C4-2B (cell line): ENCODE measurements around the gene SETD4.

Experiments used
- H3K27ac ChIP-seq: fragments of 450-650 bp; 2 replicates; pipeline ENCODE4 v1.5.1; 2017
- ZFX ChIP-seq: fragments of 450-650 bp; IDR thresholded peaks from 2 replicates; pipeline ENCODE4 v1.6.1; 2017
- TF ChIP-seq, protein P1 (sequence below): fragments of 450-650 bp; conservative IDR thresholded peaks from 2 replicates; pipeline ENCODE4 v1.5.1; 2017; ENCODE audit warnings: mild to moderate bottlenecking

SETD4 gene

DNA sequence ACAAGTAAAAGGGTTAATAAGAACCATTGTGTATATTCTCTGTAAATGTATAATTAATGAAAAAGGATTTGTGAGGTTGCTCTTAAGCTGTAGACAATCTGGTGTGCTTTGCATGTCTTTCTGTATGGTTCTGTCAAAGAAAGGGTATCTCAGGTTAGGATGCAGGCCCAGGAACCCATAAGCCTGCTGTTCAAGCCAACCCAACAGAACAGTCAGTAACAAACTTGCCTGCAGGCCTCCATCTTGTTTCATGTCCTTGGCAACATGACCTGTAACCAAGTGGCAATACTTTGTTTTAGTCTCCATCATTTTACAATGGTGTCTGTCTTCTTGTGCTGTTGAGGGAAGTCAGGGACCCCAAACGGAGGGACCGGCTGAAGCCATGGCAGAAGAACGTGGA lies 38.7 kb upstream of the SETD4 start:
- no peak overlapping the region for H3K27ac ChIP-seq
- TF ChIP-seq, protein P1, sequence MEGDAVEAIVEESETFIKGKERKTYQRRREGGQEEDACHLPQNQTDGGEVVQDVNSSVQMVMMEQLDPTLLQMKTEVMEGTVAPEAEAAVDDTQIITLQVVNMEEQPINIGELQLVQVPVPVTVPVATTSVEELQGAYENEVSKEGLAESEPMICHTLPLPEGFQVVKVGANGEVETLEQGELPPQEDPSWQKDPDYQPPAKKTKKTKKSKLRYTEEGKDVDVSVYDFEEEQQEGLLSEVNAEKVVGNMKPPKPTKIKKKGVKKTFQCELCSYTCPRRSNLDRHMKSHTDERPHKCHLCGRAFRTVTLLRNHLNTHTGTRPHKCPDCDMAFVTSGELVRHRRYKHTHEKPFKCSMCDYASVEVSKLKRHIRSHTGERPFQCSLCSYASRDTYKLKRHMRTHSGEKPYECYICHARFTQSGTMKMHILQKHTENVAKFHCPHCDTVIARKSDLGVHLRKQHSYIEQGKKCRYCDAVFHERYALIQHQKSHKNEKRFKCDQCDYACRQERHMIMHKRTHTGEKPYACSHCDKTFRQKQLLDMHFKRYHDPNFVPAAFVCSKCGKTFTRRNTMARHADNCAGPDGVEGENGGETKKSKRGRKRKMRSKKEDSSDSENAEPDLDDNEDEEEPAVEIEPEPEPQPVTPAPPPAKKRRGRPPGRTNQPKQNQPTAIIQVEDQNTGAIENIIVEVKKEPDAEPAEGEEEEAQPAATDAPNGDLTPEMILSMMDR = no peak
- no peak for TF ChIP-seq ZFX

DNA sequence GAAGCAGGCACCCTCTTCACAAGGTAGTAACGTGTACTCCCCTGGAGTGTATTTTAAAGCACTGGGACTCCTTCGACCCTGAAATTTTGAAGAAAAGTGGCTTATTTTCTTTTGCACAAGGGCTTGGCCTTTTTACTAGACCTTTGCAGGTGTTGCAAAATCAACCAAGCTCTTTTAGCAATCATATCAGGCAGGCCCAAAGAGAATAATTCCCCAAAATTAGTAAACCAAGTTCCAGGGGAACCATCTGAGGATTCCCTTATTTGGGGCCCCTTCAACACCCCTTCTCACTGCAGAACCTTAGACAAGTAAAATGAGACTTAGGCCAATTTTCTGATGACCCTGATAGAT lies 37.8 kb upstream of the SETD4 start:
- no peak overlapping the region for H3K27ac ChIP-seq
- TF ChIP-seq ZFX = no peak
- TF ChIP-seq, protein P1 = no peak

DNA sequence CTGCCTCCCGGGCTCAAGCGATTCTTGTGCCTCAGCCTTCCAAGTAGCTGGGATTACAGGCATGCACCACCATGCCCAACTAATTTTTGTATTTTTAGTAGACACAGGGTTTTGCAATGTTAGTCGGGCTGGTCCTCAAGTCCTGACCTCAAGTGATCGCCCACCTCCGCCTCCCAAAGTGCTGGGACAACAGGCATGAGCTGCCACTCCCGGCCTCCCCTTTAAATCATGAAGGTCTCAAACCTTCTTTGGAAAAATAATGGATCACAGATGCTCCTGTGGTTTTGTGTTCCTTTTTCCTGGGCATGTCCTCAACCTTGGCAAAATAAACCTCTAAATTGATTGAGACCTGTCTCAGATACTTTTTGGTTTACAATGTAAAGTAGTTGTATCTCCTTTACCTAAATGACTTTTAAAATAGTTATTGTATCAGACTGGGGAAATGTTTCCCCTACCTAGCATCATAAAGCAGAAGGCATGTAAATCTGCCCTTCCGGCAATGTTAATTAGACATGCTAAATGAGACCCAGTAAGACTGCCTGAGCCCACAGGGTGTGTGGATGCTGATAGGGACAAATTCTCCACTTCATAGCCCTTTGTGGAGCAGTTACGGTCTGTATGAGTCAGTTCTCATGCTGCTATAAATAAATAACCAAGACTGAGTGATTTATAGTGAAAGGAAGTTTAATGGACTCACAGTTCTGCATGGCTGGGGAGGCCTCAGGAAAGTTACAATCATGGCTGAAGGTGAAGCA lies 37.3 kb upstream of the SETD4 start:
- TF ChIP-seq, protein P1 = no peak
- no peak for TF ChIP-seq ZFX
- H3K27ac ChIP-seq = no peak overlapping the region

DNA sequence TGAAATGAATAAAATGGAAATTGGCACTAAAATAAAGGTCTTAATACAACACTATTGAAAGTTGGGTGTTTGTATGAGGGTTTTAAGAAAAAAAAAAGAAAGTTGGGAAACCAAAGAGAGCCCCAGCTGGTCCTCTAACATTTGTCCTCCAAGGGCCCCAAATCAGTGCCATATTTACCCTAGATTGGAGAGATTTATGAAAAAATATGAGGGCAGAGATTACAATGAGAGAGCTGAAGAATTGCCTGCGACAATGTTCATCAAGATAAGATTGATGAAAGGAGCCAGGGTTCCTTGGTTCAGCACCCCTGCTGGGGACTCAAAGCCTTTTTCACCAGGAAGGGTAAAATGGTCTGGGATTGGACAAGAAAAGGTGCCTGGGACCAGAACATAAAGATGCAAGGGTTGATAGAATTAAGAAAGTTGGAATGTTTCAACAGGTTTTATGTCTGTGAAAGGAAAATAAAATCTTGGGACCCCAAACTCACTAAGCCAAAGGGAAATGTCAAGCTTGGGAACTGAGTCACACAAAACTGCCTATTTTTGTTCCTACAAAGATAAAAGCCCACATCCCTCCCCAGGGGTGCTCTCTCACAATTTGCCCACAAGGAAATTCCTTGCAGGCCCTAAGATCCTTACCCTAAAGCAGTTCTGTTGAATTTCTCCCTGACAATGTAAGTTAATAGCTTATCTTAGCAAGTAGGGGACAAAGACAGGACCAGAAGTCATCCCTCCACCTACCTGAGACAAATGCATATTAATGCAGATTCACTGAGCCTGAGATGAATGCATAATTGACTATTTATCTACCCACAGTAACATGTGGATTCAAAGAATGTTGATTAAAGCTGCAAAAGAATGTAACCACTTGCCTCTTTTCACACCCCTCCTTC lies 36.3 kb upstream of the SETD4 start:
- TF ChIP-seq, protein P1 = no peak
- no peak for TF ChIP-seq ZFX
- no peak overlapping the region for H3K27ac ChIP-seq

DNA sequence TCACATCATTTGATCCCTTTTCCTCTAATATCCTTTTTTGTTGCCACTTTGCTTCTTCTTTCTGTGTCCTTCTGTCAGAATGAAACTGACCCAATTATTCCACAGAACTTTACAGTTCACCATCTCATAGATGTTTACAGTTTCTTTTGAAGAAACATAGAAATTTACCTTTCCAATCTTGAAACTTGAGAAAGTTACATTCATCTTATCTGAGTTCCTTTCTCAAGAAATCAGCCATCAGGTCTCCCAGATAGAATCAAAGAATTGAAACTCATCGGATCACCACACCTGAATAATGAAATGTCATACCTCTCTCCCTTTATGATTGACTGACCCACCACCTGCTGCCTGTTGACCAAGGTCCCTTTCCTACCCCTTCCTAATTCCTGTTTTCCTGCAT lies 33.2 kb upstream of the SETD4 start:
- TF ChIP-seq, protein P1 = no peak
- TF ChIP-seq ZFX = no peak
- no peak overlapping the region for H3K27ac ChIP-seq

DNA sequence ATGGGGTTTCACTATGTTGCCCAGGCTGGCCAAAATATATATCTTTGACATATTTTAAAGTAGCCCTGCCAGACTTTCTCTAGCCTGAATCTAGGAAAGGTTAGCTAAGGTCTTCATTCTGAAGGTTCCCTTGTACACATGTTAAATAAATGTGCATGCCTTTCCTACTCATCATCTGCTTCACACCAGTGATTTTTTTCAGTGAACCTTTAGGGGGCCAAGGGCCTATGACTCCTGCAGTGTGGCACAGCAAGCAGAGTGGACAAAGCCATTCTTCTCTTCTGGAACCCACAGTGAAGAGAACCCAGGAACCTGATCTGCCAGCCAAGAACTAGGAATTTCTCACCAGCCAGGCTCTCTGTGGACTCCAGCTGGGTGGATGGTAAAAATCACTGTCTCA lies 32.4 kb upstream of the SETD4 start:
- no peak for TF ChIP-seq ZFX
- TF ChIP-seq, protein P1 = no peak

DNA sequence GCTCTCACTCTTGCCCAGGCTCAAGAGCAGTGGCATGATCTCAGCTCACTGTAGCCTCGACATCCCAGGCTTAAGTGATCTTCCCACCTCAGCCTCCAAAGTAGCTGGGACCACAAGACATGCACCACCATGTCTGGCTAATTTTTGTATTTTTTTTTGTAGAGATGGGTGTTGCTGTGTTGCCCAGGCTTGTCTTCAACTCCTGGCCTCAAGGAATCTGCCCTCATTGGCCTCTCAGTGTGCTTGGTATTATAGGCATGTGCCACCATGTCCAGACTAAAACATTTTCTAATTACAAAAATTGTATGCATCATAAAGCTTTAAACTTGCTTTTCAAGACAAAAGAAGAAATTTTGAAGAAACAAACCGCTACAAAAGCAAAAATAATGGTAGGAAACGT lies 29.6 kb upstream of the SETD4 start:
- TF ChIP-seq, protein P1 = no peak
- no peak for TF ChIP-seq ZFX
- H3K27ac ChIP-seq = no peak overlapping the region

More for the DNA sequence above, 32.4 kb upstream of the SETD4 start:
- no peak overlapping the region for H3K27ac ChIP-seq
